GM19467 (cell line): Measurements from ENCODE around the gene UNC93A.

Experiments used
- ATAC-seq: cut with Tn5 transposase; IDR thresholded peaks from one replicate; pipeline ENCODE4 v1.9.1; 2021; ENCODE audit warnings: mild to moderate bottlenecking, moderate library complexity; ENCODE audit not compliant: unreplicated experiment

UNC93A gene

DNA sequence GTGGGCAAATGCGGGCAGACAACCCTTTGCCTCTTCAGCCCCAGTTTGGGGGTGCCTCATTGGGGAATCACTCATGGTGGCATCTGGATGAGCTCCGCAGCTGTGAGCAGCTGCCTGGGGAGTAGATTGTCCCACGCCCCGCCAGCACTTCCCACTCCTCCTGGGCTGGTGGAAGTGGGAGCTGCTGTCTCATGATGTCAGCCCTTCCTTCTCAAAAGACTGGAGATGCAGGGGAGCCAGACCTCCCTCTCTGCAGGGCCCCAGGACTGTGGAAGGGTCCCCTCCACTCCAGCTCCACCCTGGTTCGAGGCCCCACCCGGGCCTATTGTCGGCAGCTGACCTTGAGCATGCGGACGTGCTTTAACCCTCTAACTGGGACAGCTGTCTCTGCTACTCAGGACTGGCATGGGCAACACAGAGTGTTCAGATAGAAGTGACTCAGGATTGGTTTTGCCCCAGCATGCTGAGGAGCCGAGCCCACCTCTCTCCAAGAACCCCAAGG lies 2.0 kb downstream of the UNC93A start:
- ATAC-seq: no peak

DNA sequence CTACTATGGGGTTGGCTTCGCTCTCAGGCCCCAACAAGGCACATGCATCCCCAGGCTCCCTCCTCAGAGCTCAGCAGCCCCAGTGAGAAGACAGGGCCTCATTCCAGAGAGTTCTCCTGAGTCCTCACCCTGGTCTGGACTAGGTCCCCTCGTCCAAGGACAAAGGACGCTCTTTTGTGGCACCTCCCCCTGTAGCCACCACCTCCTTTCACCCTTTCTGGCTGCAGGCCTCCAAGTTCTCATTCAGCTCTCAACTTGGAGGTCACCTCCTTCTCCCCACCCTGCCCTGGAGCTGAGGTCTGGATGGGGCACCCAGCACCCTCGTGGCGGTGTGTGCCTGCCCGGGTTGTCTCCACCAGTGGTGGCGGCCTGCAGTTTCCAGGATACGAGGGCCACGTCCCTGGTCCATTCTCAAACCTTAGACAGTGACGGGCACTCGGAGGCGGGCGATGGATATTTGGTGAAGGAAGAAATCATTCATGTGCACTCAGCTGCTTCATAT lies 2.5 kb downstream of the UNC93A start:
- no peak for ATAC-seq

DNA sequence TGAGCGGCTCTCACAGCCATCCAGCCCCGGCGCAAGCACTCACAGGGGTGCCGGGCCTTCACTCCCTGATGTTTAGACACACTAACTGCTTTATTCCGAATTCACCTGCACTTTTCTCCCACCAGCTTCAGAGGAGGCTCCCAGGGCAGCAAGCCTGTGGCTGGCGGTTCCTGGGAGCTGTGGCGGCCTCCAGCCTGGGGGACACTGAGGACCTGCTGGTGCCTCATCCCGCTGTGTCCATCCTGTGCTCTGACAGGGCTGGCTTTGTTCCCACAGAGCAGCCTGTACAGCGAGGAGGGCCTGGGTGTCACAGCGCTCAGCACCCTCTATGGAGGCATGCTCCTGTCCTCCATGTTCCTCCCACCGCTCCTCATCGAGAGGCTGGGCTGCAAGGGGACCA lies 3.1 kb downstream of the UNC93A start:
- ATAC-seq: no peak

DNA sequence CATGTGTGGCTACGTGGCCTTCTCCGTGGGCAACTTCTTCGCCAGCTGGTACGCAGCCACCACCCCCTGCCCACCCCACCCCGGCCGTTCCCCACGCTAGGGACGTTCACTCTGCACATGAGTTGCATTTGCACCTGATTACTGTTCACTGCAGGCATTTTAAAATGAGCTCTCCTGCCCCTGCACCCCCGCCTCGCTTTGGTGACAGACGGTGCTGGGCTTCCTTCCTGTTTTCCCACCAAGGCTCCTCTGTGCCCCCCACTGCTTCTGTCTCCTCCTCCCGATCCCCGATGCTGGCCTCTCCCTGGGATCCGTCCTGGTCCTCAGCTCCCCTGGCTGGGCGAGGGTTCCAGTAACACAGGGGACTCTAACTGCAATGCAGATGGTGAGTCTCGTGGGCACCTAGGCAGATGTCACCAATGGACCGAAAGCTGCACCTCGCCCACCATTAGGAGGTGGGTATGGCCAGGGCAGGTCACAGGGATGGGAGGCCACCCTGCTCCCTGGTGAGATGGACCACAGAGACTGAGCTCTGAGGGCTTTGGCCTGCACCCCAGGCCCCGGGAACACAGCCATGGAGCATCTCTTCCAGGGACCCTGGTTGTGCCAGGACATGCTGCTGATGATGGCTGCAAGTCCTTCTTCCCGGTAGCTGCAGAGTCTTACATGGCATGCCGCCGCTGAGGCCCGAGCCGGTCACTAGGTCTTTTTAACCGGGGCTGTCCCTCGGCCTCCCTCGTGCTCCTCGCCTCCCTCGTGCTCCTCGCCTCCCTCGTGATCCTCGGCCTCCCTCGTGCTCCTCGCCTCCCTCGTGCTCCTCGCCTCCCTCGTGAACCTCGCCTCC lies 3.8 kb downstream of the UNC93A start:
- ATAC-seq: no peak

- ATAC-seq: no peak
These were observed 4.6 kb downstream of the UNC93A start for GRCh38 chr6:167295495-167296292.

DNA sequence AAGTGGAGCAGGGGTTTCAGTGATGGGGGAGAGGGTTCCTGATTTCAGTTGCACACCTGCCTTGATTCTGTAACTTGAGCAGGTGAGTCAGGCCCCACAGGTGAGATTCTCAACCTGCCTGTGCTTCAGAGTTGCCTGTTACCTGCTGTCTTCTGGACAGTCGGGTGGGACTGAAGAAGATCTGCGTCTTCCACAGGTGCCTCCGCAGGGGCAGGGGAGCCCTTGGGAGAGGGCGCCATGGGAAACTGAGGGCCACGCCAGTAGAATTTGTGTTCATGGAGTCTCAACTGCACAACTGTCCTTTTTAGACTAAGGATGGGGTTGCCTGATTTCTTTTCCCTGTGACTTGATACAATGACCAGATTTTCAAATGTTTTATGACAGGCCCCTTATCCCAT lies 5.2 kb downstream of the UNC93A start:
- no peak for ATAC-seq

- ATAC-seq: no peak
These were observed 5.8 kb downstream of the UNC93A start for GRCh38 chr6:167296902-167297301.

DNA sequence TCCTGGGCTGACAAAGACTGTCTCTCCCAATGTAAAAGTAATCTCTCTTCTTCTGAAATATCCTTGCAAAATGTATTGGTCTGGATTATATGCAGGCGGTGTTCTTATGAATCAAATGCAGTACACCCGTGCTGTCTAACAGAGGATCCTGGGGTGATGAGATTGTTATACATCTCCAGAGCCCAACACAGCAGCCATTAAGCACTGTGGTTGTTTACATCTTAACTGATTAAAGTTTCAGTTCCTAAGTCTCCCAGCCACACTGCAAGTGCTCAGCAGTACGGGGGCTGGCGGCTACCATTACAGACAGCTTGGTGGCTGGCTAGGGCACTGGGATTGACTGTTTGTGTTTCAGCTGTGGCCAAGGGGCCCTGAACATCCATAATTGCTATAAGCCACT lies 7.0 kb downstream of the UNC93A start:
- no peak for ATAC-seq

- no peak for ATAC-seq
These were observed 8.7 kb downstream of the UNC93A start for GRCh38 chr6:167299641-167300308.

- no peak for ATAC-seq
These were observed 10.0 kb downstream of the UNC93A start for GRCh38 chr6:167300902-167301777.

DNA sequence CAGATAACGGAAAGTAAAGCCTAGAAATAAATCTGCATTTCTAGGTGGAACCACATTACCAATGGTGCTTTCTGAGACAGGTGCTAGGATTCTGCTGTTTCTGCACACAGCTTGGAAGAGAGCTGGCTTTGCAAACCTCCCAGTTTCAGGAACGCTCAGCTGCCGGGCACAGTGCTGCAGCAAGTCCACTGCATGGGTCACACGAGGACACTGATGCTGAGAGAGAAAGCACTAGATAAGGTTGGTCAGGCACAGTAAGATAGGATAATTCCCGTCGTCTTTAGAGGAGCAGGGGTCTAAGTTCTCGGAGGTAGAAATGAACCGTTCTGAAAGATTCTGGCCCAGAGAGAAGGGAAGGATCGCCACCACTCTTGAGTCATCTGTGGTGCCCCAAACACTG lies 11.0 kb downstream of the UNC93A start:
- no peak for ATAC-seq

GRCh38 chr6:167302796-167303195 lies 11.7 kb downstream of the UNC93A start:
- no peak for ATAC-seq

DNA sequence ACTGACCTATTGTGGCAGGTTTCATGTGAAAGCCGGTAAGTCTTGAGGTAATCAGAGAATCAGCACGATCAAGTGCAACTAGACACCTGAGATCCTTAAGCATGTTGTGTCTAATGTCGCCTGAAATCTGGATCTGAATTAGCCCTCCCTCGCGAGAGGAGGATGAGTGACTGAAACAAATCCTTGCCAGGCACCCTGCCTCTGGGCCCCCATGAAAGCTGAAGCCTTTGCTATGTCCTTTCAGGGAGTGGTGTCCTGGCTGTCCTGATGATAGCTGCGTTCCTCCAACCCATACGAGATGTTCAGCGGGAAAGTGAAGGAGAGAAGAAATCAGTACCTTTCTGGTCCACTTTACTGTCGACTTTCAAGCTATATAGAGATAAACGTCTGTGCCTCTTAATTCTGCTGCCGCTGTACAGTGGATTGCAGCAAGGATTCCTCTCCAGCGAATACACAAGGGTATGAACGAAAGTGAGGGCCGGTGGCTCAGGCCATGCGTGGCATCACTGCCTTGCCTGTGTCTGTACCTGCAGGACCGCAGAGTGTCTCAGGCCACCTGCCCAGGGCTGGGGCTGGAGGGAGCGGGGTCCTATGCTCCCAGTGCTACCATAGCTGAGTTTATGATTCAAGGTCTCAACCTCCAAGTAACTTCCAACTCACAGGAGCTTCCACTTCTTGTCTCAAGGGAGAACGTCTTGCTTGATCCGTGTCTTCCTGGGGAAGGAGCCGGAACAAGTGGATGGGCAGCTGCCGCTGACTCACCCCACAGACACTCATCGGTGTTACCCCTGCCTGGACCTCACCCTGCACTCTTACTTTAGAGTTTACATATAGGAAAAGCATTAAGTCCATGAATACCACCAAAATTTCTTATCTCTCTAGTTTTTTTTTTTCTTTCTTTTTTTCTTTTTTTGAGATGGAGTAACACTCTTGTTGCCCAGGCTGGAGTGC lies 12.8 kb downstream of the UNC93A start:
- no peak for ATAC-seq

- ATAC-seq: no peak
These were observed 13.8 kb downstream of the UNC93A start for GRCh38 chr6:167304912-167305311.

- ATAC-seq: no peak
These were observed 14.7 kb downstream of the UNC93A start for GRCh38 chr6:167305796-167306195.

GRCh38 chr6:167306401-167306998 lies 15.4 kb downstream of the UNC93A start:
- no peak for ATAC-seq

DNA sequence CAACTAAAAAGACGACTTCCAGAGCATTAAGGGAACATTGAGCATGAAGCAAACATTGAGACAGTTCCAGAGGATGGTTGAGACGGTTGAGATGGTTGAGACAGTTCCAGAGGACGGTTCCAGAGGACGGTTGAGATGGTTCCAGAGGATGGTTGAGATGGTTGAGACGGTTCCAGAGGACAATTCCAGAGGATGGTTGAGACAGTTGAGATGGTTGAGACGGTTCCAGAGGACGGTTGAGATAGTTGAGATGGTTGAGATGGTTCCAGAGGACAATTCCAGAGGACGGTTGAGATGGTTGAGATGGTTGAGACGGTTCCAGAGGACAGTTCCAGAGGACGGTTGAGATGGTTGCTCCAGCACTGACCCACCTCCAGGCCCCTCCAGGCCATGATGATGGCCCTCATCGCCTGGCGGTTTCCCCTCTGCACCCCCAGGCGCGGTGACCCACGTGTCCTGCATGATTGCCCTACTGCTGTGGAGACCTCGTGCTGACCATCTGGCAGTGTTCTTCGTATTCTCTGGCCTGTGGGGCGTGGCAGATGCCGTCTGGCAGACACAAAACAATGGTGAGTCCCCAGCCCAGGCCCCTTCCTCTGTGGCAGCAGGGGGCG lies 16.3 kb downstream of the UNC93A start:
- ATAC-seq: no peak

DNA sequence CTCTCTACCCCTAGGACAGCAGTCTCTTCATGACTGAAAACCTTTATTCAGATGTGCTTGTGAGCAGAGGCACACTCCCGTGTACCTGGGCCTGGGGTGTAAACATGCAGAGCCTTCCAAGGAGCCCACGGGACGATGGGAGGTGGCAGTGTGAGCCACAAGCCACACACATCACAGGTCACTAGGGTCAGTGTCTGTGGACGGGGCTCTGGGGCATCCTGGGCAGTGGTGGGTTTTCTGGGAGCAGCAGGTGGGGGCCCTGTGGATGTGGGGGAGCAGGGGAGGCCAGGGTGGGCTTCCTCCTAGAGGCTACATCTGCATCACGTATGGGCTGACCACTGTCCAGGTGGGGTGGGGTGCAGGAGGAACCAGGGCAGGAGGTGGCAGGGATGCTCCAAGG lies 17.1 kb downstream of the UNC93A start:
- ATAC-seq: no peak
